AG09309 (cell line): ENCODE measurements around the gene MARCHF3.
A peak's percentile ranks its signal among the peaks of the same experiment; 100 is the strongest.

Source experiments
- DNase-seq: peaks from one replicate; pipeline ENCODE4 v3.0.0-alpha.2; 2010; ENCODE audit warnings: low read depth
- H3K4me3 ChIP-seq: 2 replicates; pipeline ENCODE4 v1.5.1; 2011; ENCODE audit warnings: mild to moderate bottlenecking, low read depth, low read length, moderate library complexity; ENCODE audit not compliant: control insufficient read depth
- CTCF ChIP-seq: IDR thresholded peaks from 2 replicates; pipeline ENCODE4 v1.5.1; 2011; ENCODE audit warnings: mild to moderate bottlenecking, low read depth, low read length, inconsistent platforms; ENCODE audit not compliant: insufficient read depth, control insufficient read depth; ENCODE audit errors: missing control alignments

The MARCHF3 gene

DNA sequence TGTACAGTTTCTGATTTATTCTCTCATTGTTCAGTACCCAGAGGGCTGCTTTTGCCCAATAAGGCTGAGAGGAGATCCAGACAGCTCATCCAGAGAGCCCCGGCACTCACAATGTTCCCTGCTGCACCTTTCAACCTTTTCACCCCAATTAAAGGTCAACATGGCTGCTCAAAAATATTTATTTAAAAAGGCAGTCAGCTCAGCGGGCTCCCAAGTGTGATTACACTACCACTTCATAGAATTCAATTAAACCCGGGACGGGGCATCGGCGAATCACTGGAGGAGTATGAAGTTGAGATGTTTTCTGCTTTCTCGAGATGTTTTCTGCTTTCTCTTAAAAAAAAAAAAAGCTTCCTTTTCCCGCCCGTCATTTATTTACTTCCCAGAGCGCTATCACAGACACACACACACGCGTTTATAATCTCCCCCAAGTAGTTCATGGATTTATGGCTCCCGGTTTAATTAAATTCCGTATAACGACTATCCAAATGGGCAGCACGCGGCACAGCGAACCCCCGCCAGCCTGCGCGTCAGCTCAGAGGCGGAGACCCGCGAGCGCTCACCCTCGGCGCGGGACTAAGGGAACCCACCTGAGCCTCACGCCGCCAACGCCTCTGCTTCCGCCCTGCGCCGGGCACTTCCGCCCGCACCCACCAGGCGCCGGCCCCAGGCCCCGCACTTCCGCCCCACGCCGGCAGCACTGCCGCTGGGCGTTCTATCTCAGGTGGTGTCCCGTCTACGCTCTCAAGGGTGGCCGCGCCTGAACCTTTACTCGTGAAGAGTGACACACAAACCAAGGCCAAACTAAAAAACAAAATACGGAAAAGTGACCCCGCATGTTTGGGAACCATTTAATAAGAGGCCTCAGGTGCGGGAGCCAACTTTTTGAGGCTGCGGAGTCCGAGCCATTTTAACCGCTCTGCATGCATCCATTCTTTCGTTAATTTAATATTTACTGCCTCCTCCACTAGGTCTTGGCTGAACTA, 42.8 kb upstream of the MARCHF3 start, which contains the start of gene C5orf63:
C5orf63 (minus strand) TSS at position 642 of the 986 bp plus-strand sequence. CDS start 14,507 bp downstream, outside the sequence.
- H3K4me3 ChIP-seq: peak within 1 kb of the TSS; percentile 45
- DNase-seq: no peak
- no peak for TF ChIP-seq CTCF

DNA sequence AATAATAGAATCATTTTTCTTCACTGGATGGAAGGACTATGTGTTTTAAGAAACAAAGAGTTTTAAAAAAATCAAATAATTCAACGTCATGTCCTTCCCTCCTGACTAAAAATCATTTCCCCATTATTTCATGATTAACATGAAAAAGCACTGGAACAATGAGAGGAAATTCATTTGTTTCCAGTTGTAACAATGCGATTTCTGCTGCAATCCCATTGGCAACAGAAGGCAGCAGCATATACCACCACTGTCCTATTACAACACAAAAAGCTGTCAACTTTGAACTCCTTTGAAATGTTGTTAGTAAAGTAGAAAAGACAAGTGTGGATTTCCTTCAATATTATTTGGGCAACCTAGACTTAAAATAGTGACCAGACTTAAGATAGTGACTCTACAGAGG, 39.9 kb upstream of the MARCHF3 start:
- no peak for TF ChIP-seq CTCF
- no peak overlapping the region for H3K4me3 ChIP-seq
- DNase-seq: no peak

DNA sequence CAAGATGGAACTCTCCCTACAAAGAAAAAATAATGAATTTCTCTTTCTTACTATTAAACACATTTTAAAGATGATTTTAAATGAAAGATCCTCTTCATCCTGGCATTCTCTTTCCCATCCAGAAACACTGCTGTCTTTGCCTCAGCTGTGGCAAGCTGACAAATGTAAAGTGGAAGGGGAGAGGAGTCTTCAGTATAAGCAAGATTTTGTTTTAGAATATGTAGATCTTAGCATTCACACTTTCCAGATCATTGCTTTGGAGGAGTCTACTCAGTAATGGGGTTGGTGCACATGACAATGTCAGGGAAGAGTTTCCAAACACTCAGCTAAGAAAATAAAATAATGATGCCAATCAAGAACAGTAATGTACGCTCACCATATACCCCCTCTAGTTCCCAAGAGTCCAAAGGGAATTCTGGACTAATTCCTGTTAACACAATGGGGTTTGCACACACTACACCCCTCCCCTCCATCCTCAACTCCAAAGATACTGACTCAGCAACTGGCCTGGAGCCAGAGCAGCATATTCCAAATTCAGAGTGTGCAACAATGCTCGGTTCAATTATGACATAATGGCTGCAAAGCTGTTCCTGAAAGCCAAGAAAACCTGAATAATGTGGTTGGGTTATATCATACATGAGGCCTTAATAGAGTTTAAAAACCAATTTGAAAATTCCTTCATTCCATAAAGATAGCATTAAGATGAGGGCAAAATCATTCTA, 38.3 kb upstream of the MARCHF3 start:
- DNase-seq: no peak
- no peak overlapping the region for H3K4me3 ChIP-seq
- no peak for TF ChIP-seq CTCF

- H3K4me3 ChIP-seq: no peak overlapping the region
- TF ChIP-seq CTCF: no peak
- DNase-seq: no peak
Observed at GRCh38 chr5:127066721-127067120, 36.4 kb upstream of the MARCHF3 start.

DNA sequence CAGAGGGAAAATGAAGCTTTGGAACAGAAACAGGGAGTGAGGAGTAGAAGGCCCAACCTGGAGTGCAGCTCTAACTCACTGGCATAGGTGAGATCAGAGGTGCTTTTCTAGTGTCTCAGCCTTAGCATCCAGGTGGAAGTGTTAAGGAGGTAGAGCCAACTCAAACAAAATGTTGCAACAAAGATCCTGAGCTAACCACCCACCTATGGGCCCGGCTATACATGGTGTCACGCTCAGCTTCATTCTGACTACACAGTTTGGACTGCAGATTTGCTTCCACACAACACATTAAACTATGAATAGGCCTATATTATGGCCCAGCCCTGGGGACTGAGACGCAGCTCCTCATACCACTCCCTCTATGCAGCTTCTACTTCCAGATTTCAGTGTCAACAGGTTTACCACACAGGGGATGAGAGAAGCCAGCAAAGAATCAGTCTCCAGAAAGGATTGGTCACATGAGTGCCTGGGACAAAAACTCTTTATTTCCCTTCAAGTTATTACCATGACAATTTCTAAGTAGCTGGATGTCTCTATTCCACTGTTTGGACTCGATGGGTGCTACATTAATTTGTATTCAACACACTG, 34.0 kb upstream of the MARCHF3 start:
- no peak for TF ChIP-seq CTCF
- DNase-seq: no peak
- H3K4me3 ChIP-seq: no peak overlapping the region

DNA sequence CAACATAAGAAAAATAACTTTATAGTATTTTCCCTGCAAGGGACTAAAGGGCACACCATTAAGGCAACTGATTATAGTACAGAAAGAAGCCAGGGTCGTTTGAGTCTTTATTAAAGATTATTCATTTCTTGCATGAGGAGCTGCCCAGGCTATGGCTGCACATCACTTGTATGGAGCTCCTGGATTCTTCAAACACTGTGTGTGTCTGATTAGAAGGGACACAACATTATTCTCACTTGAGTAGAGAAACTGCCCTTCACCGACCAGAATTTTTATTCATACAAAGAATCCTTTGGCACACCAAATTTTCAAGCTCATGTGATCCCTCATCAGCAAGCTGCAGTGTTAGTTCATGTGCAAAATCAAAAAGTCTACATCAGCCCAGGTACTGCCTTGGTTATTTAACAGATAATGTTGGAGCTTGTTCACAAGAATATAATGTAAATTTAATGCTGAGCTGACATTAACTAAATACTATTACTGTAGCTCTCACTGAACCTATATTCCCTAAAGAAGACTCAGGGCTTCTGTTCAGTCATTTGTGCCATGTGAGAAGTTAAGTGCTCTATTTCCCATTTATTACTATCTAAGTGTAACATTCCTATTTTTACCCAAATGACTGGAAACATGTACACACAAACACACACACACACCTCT, 33.0 kb upstream of the MARCHF3 start:
- no peak overlapping the region for H3K4me3 ChIP-seq
- no peak for DNase-seq
- TF ChIP-seq CTCF: no peak
